Tibial nerve (tissue), 4 donors: ENCODE data around the gene GMPPA. TPM values are rescaled to one million over a fixed set of nuclear protein-coding genes. Genes with fewer than 3 reads are reported as not detected.

Experiments
- DNase-seq, 2 donors: peaks; one replicate each; pipeline ENCODE4 v3.0.0-alpha.2; 2019; ENCODE audit warnings: low spot score in 2 of 2
- H3K27ac ChIP-seq, 4 donors: fragments of 200-600 bp; sonication (generic) in 3 of 4; one replicate each; pipeline ENCODE4 v1.5.1; 2017 to 2019; ENCODE audit warnings: mild to moderate bottlenecking in 1 of 4
- H3K27me3 ChIP-seq, 2 donors: fragments of 200-600 bp; sonication (generic) in 1 of 2; one replicate each; pipeline versions ENCODE4 v1.5.1 to v1.6.0; 2017 to 2019
- H3K36me3 ChIP-seq, 3 donors: fragments of 200-600 bp; sonication (generic); one replicate each; pipeline ENCODE4 v1.5.1; 2018 to 2019
- H3K4me1 ChIP-seq, 4 donors: fragments of 200-600 bp; sonication (generic) in 3 of 4; one replicate each; pipeline ENCODE4 v1.5.1; 2017 to 2019
- H3K4me3 ChIP-seq, 4 donors: fragments of 200-600 bp; sonication (generic) in 3 of 4; one replicate each; pipeline ENCODE4 v1.5.1; 2017 to 2019; ENCODE audit warnings: mild to moderate bottlenecking in 1 of 4, moderate library complexity in 1 of 4
- H3K9me3 ChIP-seq, 4 donors: fragments of 200-600 bp; sonication (generic) in 3 of 4; one replicate each; pipeline ENCODE4 v1.5.1; 2017 to 2019
- CTCF ChIP-seq, 5 experiments: fragments of 200-600 bp in 3 of 5; fragments of 450-650 bp in 2 of 5; sonication (generic) in 3 of 5; IDR thresholded peaks; one replicate each; pipeline ENCODE4 v1.5.1; 2016 to 2019; ENCODE audit warnings: antibody characterized with exemption in 5 of 5, mild to moderate bottlenecking in 3 of 5, moderate library complexity in 2 of 5
- EP300 ChIP-seq, 2 donors: sonication (generic); formaldehyde crosslinking; IDR thresholded peaks; one replicate each; pipeline ENCODE4 v1.6.1; 2017; ENCODE audit warnings: antibody characterized with exemption in 2 of 2, mild to moderate bottlenecking in 1 of 2
- POLR2A ChIP-seq, 2 donors: fragments of 450-650 bp; IDR thresholded peaks; one replicate each; pipeline ENCODE4 v1.6.1; 2017; ENCODE audit warnings: antibody characterized with exemption in 2 of 2, mild to moderate bottlenecking in 2 of 2, moderate library complexity in 2 of 2
- WGBS, 2 donors: methylation state at CpG; one replicate each; pipeline ENCODE4 v1.1.5; 2018; 5-methylcytosine and 5-hydroxymethylcytosine counted together
- total RNA-seq, 4 donors: library from RNA; depleted of rRNA; stranded (reverse); fragments of >200 nt; gene quantifications; one replicate each; pipeline ENCODE4 v1.1.0, GENCODE V29; 2016

Gene GMPPA
- total RNA-seq, 4 donors from 2014 or later: 18.8 to 29.7 (median 27.8) TPM

DNA sequence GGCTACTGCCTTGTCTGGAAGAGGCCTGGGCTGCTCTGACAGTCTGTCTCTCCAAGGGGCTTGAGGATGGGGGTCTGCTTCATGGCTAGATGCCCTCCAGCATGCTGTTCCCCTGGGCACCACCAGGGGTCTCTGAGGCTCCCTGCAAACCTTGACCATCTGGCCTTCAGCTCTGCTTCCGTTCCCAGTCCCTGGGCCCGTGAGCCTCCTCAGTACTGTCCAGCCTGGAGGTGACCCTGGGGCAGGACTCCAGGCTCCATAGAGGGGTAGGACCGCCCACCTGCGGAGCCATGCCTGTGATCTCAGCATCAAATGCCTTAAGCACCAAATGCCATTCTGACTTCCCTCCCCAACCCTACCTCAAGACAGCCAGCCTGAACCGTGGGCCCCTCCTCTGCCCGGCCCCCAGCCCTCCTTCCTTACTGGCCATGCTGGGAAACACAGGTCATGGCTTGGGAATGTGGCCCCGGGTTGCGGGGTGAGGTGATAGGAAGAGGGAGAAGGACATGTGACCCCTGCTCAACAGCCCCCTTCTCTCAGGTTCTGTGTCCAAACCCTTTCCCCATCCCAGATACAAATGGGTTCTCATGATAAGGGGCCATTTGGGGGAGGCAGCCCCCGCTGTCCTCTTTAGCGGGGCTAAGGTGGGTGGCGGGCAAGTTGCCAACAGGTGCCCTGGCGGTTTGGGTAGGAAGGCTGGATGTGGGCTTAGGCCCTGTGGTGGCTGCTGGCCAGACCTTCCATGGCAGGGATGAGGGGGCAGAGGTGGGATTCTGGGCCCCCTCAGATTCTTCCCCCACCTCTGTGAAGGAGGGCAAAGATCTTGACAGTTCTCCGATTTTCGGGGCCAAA lies 39.0 kb upstream of the GMPPA start:
- H3K27me3 ChIP-seq: peaks cover 0 to 20% of the 10 kb centered on the region in 2 donors
- H3K4me1 ChIP-seq: peaks cover 0 to 23% (median 4%) of the 10 kb centered on the region in 4 donors
- H3K9me3 ChIP-seq: no peaks in the 10 kb centered on the region
- DNase-seq: peak in 1 of 2 donors; percentile 40
- peak; percentile 71 to 87 (median 75) for TF ChIP-seq CTCF (IDR thresholded peaks at IDR 0.05)
- no peak for TF ChIP-seq EP300 (IDR thresholded peaks at IDR 0.05)
- no peak for TF ChIP-seq POLR2A (IDR thresholded peaks at IDR 0.05)
- no peaks in the 10 kb centered on the region for H3K36me3 ChIP-seq
- 41 to 52% methylated on average over 12 to 13 of the region's 14 CpGs for WGBS, 2 donors
- H3K27ac ChIP-seq: peak overlapping the region in 2 of 4 donors; percentile 28 to 59
- no peak overlapping the region for H3K4me3 ChIP-seq

GRCh38 chr2:219460424-219460926 lies 38.2 kb upstream of the GMPPA start:
- WGBS, 2 donors: 27 to 28% methylated on average over 15 to 18 of the region's 18 CpGs
- Histone ChIP-seq H3K4me1 (peaks cover 0 to 23% (median 4%) of the 10 kb centered on the region in 4 donors), H3K27me3 (peaks cover 0 to 20% of the 10 kb centered on the region in 2 donors), H3K36me3 (no peaks in the 10 kb centered on the region), H3K4me3 (no peak overlapping the region), H3K27ac (peak overlapping the region in 2 of 4 donors; percentile 28 to 59), H3K9me3 (no peaks in the 10 kb centered on the region)
- no peak for DNase-seq
- no peak for TF ChIP-seq POLR2A (IDR thresholded peaks at IDR 0.05)
- TF ChIP-seq CTCF (IDR thresholded peaks at IDR 0.05): no peak
- TF ChIP-seq EP300 (IDR thresholded peaks at IDR 0.05): no peak

DNA sequence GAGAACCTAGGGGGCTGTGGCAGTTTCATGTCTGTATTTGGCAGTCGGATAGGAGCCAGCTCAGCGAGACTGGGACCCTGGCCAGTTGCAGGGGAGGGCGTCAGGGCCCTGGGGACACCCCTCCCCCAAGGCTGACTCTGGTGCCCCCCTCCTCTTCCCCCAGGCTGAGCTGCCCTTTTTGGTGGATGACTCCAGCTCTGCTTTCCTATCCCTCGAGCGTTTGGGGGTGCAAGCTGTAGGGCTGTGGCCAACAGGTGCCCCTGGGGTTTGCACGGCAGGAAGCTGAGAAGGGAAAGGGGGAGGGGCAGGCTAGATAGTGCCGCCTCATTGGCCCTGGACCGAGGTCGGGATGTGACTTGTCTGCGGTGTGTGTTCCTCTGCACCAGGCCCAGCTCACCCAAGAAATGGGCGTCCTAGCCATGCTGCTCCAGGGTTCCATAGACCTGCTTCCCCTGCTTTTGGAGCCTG lies 37.6 kb upstream of the GMPPA start:
- H3K9me3 ChIP-seq: no peaks in the 10 kb centered on the region
- 31 to 34% methylated on average over 8 to 10 of the region's 11 CpGs for WGBS, 2 donors
- H3K4me3 ChIP-seq: no peak overlapping the region
- H3K27me3 ChIP-seq: peaks cover 0 to 20% of the 10 kb centered on the region in 2 donors
- no peak for DNase-seq
- H3K27ac ChIP-seq: no peak overlapping the region
- H3K4me1 ChIP-seq: peaks cover 0 to 23% (median 4%) of the 10 kb centered on the region in 4 donors
- TF ChIP-seq EP300 (IDR thresholded peaks at IDR 0.05): no peak
- TF ChIP-seq CTCF (IDR thresholded peaks at IDR 0.05): no peak
- TF ChIP-seq POLR2A (IDR thresholded peaks at IDR 0.05): no peak
- no peaks in the 10 kb centered on the region for H3K36me3 ChIP-seq

DNA sequence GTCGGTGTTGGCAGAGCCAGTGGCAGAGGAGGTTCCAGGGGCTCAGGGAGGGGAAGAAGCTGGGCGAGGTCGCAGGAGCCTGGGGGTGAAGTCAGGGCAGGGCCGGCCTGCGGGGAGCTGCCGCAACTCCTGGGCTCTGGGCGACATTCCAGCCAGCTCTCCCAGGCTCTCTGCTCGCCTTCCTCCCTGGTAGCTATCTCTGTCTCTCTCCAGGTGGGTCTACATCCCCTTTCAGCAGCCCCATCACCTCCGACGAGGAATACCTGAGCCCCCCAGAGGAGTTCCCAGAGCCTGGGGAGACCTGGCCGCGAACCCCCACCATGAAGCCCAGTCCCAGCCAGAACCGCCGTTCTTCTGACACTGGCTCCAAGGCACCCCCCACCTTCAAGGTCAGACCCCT lies 37.0 kb upstream of the GMPPA start:
- Histone ChIP-seq H3K4me3 (no peak overlapping the region), H3K4me1 (peaks cover 0 to 23% (median 4%) of the 10 kb centered on the region in 4 donors), H3K27me3 (peaks cover 0 to 20% of the 10 kb centered on the region in 2 donors), H3K36me3 (no peaks in the 10 kb centered on the region), H3K9me3 (no peaks in the 10 kb centered on the region), H3K27ac (no peak overlapping the region)
- WGBS, 2 donors: 85 to 87% methylated on average over 14 of the region's 14 CpGs
- TF ChIP-seq CTCF (IDR thresholded peaks at IDR 0.05) (no peak), EP300 (IDR thresholded peaks at IDR 0.05) (no peak), POLR2A (IDR thresholded peaks at IDR 0.05) (no peak)
- DNase-seq: no peak

DNA sequence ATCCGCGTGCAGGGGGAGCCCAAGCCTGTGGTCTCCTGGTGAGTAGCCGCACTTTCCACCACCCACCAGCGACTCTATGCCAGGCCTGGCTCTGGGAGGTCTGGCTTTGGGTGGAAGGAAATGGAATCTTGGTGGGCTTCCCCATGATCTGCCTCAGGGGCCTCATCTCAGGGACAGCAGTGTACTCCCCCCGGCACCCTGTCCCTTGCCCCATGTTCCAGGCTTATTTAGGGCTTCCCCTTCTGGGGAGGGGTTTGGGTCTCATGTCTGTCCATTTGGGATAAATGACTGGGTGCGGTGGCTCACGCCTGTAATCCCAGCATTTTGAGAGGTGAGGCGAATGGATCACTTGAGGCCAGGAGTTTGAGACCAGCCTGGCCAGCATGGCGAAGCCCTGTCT lies 36.3 kb upstream of the GMPPA start:
- no peak overlapping the region for H3K4me3 ChIP-seq
- H3K27ac ChIP-seq: no peak overlapping the region
- no peak for DNase-seq
- peaks cover 0 to 20% of the 10 kb centered on the region in 2 donors for H3K27me3 ChIP-seq
- 89 to 96% methylated on average over 8 to 9 of the region's 9 CpGs for WGBS, 2 donors
- H3K36me3 ChIP-seq: no peaks in the 10 kb centered on the region
- TF ChIP-seq CTCF (IDR thresholded peaks at IDR 0.05) (no peak), EP300 (IDR thresholded peaks at IDR 0.05) (no peak), POLR2A (IDR thresholded peaks at IDR 0.05) (no peak)
- peaks cover 0 to 23% (median 4%) of the 10 kb centered on the region in 4 donors for H3K4me1 ChIP-seq
- no peaks in the 10 kb centered on the region for H3K9me3 ChIP-seq
